Measurements from ENCODE around the gene MSLN. TPM values are rescaled to one million over a fixed set of nuclear protein-coding genes. Genes with fewer than 3 reads are reported as not detected.

The MSLN gene
- total RNA-seq, 1 donor from 2014 or later = 5.0 TPM

- Mint-ChIP-seq H3K4me3 (no peak overlapping the region), H3K27me3 (ENCODE audit: low read depth) (no peaks in the 10 kb centered on the region), H3K4me1 (peaks cover 20% of the 10 kb centered on the region), H3K36me3 (no peaks in the 10 kb centered on the region), H3K27ac (no peak overlapping the region), H3K9me3 (no peaks in the 10 kb centered on the region)
- TF ChIP-seq CTCF (IDR thresholded peaks at IDR 0.05; ENCODE audit: unreplicated experiment) = no peak
- no peak for DNase-seq (ENCODE audit: low spot score in 2 of 2, unreplicated experiment in 2 of 2)
Measured at GRCh38 chr16:764184-764750, 3.7 kb downstream of the MSLN start.

DNA sequence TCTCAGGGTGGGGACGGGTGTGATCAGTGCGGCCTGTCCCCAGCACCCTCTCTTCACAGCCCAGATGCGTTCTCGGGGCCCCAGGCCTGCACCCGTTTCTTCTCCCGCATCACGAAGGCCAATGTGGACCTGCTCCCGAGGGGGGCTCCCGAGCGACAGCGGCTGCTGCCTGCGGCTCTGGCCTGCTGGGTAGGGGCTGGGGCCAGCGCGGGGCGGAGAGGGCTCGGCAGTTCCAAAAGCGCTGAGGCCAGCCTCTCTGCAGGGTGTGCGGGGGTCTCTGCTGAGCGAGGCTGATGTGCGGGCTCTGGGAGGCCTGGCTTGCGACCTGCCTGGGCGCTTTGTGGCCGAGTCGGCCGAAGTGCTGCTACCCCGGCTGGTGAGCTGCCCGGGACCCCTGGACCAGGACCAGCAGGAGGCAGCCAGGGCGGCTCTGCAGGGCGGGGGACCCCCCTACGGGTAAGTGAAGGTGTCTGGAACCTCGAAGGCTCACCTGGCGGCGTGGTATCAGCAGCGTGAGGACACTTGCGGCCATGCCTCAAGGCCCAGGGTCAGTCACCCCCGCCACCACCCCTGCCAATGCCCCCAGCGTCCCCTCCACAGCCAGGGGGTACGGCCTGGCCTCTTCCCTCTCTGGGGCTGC lies 4.4 kb downstream of the MSLN start:
- H3K9me3 Mint-ChIP-seq = no peaks in the 10 kb centered on the region
- DNase-seq (ENCODE audit: low spot score in 2 of 2, unreplicated experiment in 2 of 2) = no peak
- peaks cover 13% of the 10 kb centered on the region for H3K4me1 Mint-ChIP-seq
- no peaks in the 10 kb centered on the region for H3K36me3 Mint-ChIP-seq
- no peak for TF ChIP-seq CTCF (IDR thresholded peaks at IDR 0.05; ENCODE audit: unreplicated experiment)
- no peak overlapping the region for H3K27ac Mint-ChIP-seq
- no peak overlapping the region for H3K4me3 Mint-ChIP-seq
- no peaks in the 10 kb centered on the region for H3K27me3 Mint-ChIP-seq (ENCODE audit: low read depth)

DNA sequence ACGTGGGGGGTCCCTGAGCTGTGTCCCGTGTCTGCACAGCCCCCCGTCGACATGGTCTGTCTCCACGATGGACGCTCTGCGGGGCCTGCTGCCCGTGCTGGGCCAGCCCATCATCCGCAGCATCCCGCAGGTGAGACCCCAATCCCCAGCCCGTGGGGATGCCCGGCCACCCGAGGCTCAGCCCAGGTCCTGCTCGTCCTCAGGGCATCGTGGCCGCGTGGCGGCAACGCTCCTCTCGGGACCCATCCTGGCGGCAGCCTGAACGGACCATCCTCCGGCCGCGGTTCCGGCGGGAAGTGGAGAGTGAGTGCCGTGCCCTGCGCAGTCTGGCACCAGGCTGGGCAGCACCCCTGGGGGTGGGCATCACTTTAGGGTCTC lies 4.9 kb downstream of the MSLN start:
- no peaks in the 10 kb centered on the region for H3K27me3 Mint-ChIP-seq (ENCODE audit: low read depth)
- no peak overlapping the region for H3K27ac Mint-ChIP-seq
- DNase-seq (ENCODE audit: low spot score in 2 of 2, unreplicated experiment in 2 of 2) = no peak
- H3K4me3 Mint-ChIP-seq = no peak overlapping the region
- no peaks in the 10 kb centered on the region for H3K9me3 Mint-ChIP-seq
- H3K36me3 Mint-ChIP-seq = no peaks in the 10 kb centered on the region
- no peak for TF ChIP-seq CTCF (IDR thresholded peaks at IDR 0.05; ENCODE audit: unreplicated experiment)
- H3K4me1 Mint-ChIP-seq = peaks cover 11% of the 10 kb centered on the region

- peaks cover 8% of the 10 kb centered on the region for H3K4me1 Mint-ChIP-seq
- no peaks in the 10 kb centered on the region for H3K36me3 Mint-ChIP-seq
- DNase-seq (ENCODE audit: low spot score in 2 of 2, unreplicated experiment in 2 of 2) = no peak
- TF ChIP-seq CTCF (IDR thresholded peaks at IDR 0.05; ENCODE audit: unreplicated experiment) = no peak
- no peak overlapping the region for H3K27ac Mint-ChIP-seq
- no peaks in the 10 kb centered on the region for H3K9me3 Mint-ChIP-seq
- no peak overlapping the region for H3K4me3 Mint-ChIP-seq
- H3K27me3 Mint-ChIP-seq (ENCODE audit: low read depth) = no peaks in the 10 kb centered on the region
Measured at GRCh38 chr16:766008-766819, 5.7 kb downstream of the MSLN start.

DNA sequence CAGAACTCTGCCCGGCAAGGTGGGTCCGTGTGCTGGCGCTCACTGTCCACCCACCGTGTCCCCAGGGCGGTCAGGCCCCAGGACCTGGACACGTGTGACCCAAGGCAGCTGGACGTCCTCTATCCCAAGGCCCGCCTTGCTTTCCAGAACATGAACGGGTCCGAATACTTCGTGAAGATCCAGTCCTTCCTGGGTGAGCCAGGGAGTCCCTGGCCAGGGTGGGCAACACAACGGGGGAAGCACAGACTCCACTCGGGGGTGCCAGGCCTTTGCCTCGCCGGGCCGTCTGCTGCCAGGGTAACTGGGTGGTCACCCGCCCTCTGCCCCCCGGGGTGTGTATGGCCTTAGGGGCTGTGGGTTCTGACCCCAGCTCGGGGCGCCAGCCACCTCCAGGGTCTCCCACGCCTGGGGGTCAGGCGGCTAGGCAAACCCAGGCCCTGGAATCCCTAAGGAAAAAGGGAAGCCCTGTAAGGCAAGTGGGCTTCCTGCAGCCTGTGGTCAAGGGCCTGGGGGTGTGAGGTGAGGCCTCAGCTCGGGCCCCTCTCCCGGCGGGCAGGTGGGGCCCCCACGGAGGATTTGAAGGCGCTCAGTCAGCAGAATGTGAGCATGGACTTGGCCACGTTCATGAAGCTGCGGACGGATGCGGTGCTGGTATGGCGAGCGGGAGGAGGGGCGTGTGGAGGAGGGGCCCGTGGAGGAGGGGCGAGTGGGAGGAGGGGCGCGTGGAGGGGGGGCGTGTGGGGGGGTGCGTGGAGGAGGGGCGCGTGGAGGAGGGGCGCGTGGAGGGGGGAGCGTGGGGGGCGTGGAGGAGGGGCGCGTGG lies 6.5 kb downstream of the MSLN start:
- H3K36me3 Mint-ChIP-seq = no peaks in the 10 kb centered on the region
- no peaks in the 10 kb centered on the region for H3K27me3 Mint-ChIP-seq (ENCODE audit: low read depth)
- H3K27ac Mint-ChIP-seq = no peak overlapping the region
- H3K9me3 Mint-ChIP-seq = no peaks in the 10 kb centered on the region
- no peak for DNase-seq (ENCODE audit: low spot score in 2 of 2, unreplicated experiment in 2 of 2)
- no peak for TF ChIP-seq CTCF (IDR thresholded peaks at IDR 0.05; ENCODE audit: unreplicated experiment)
- H3K4me1 Mint-ChIP-seq = peaks cover 1% of the 10 kb centered on the region
- H3K4me3 Mint-ChIP-seq = no peak overlapping the region

Measured in mesothelial cell of epicardium (in vitro differentiated cells).